HG02678 (cell line): ENCODE measurements around the gene LCLAT1.

Experiments used
- ATAC-seq: cut with Tn5 transposase; IDR thresholded peaks from one replicate; pipeline ENCODE4 v1.9.1; 2021; ENCODE audit warnings: mild to moderate bottlenecking, moderate library complexity; ENCODE audit not compliant: unreplicated experiment

The LCLAT1 gene

GRCh38 chr2:30663806-30664205, 216.8 kb downstream of the LCLAT1 start:
- ATAC-seq = no peak

GRCh38 chr2:30664761-30665358, 217.8 kb downstream of the LCLAT1 start:
- no peak for ATAC-seq

GRCh38 chr2:30665761-30666265, 218.8 kb downstream of the LCLAT1 start:
- no peak for ATAC-seq

- ATAC-seq = no peak
Measured at GRCh38 chr2:30666266-30666874, 219.3 kb downstream of the LCLAT1 start.

- no peak for ATAC-seq
Measured at GRCh38 chr2:30670453-30670852, 223.4 kb downstream of the LCLAT1 start.

- ATAC-seq = no peak
Measured at GRCh38 chr2:30673127-30673526, 226.1 kb downstream of the LCLAT1 start.

- no peak for ATAC-seq
Measured at GRCh38 chr2:30675758-30676157, 228.7 kb downstream of the LCLAT1 start.

GRCh38 chr2:30677231-30677630, 230.2 kb downstream of the LCLAT1 start:
- no peak for ATAC-seq

GRCh38 chr2:30677861-30678385, 230.9 kb downstream of the LCLAT1 start:
- no peak for ATAC-seq

- no peak for ATAC-seq
Measured at GRCh38 chr2:30678410-30679137, 231.5 kb downstream of the LCLAT1 start.

- ATAC-seq = no peak
Measured at GRCh38 chr2:30679426-30680088, 232.5 kb downstream of the LCLAT1 start.

GRCh38 chr2:30680121-30680520, 233.1 kb downstream of the LCLAT1 start:
- ATAC-seq = no peak

- ATAC-seq = no peak
Measured at GRCh38 chr2:30681022-30681421, 234.0 kb downstream of the LCLAT1 start.

GRCh38 chr2:30683236-30683956, 236.3 kb downstream of the LCLAT1 start:
- ATAC-seq = no peak

- ATAC-seq = no peak
Measured at GRCh38 chr2:30684026-30684425, 237.0 kb downstream of the LCLAT1 start.

- no peak for ATAC-seq
Measured at GRCh38 chr2:30684516-30684915, 237.5 kb downstream of the LCLAT1 start.

- ATAC-seq = no peak
Measured at GRCh38 chr2:30684996-30685395, 237.9 kb downstream of the LCLAT1 start.

GRCh38 chr2:30686000-30686399, 239.0 kb downstream of the LCLAT1 start:
- no peak for ATAC-seq

GRCh38 chr2:30686669-30687068, 239.6 kb downstream of the LCLAT1 start:
- ATAC-seq = no peak

GRCh38 chr2:30688956-30689401, 241.9 kb downstream of the LCLAT1 start:
- no peak for ATAC-seq
